Left lung (tissue), 10 donors: ENCODE measurements around the gene ARNT2. TPM values are rescaled to one million over a fixed set of nuclear protein-coding genes. Genes with fewer than 3 reads are reported as not detected.

Experiments
- ATAC-seq: fragments of 200-7000 bp; cut with Tn5 transposase; one replicate; pipeline ENCODE4 v1.9.1; 2020; ENCODE audit warnings: moderate library complexity
- DNase-seq, 4 donors: peaks; one replicate each; pipeline ENCODE4 v3.0.0-alpha.2; 2013 to 2020
- H3K27ac ChIP-seq, 2 donors: fragments of 200-600 bp; sonication (generic) in 1 of 2; one replicate each; pipeline versions ENCODE4 v1.5.0 to v1.8.0; 2020 to 2021
- H3K27me3 ChIP-seq, 2 donors: fragments of 200-600 bp; sonication (generic) in 1 of 2; one replicate each; pipeline versions ENCODE4 v1.5.0 to v1.8.0; 2020 to 2021
- H3K36me3 ChIP-seq, 2 donors: fragments of 200-600 bp; sonication (generic) in 1 of 2; one replicate each; pipeline versions ENCODE4 v1.5.0 to v1.8.0; 2020 to 2021
- H3K4me1 ChIP-seq, 2 donors: fragments of 200-600 bp; one replicate each; pipeline ENCODE4 v1.8.0; 2021
- H3K4me3 ChIP-seq, 2 donors: fragments of 200-600 bp; sonication (generic) in 1 of 2; one replicate each; pipeline versions ENCODE4 v1.5.0 to v1.8.0; 2020 to 2021; ENCODE audit warnings: mild to moderate bottlenecking in 1 of 2
- H3K9me3 ChIP-seq, 2 donors: fragments of 200-600 bp; sonication (generic) in 1 of 2; one replicate each; pipeline versions ENCODE4 v1.5.0 to v1.8.0; 2020 to 2021
- intact Hi-C, 2 donors: fragments of 100-400 bp; cut with DNase I; formaldehyde crosslinking; loops; one replicate each; pipeline versions ENCODE4 v1.11.2 to v1.14.2; 2022
- polyA plus RNA-seq, 6 donors: library from polyadenylated mRNA; unstranded; fragments of 120-200 nt; gene quantifications; one replicate each; pipeline ENCODE4 v1.2.1, GENCODE V29; 2013; ENCODE audit not compliant: insufficient read length in 6 of 6
- total RNA-seq, 2 donors: library from RNA; stranded (reverse); fragmentation: NEBNext Ultra II Directional; extraction: Animal tissue kit (Norgen Biotek cat#: 25700); gene quantifications; one replicate each; pipeline ENCODE4 v1.2.1, GENCODE V29; 2021
- TF ChIP-seq, protein P1 (sequence below), 2 donors: fragments of 200-600 bp; sonication (generic) in 1 of 2; IDR thresholded peaks; one replicate each; pipeline versions ENCODE4 v1.5.0 to v1.8.0; 2021; ENCODE audit warnings: antibody characterized with exemption in 2 of 2
- donor health status: DM: no; HTN: yes; CAD: no.
- donor health status: DM: no; HTN: no; CAD: no.

The ARNT2 gene
- total and polyA plus RNA-seq, 8 donors: 9.7 to 50.8 (median 33.7) TPM

DNA sequence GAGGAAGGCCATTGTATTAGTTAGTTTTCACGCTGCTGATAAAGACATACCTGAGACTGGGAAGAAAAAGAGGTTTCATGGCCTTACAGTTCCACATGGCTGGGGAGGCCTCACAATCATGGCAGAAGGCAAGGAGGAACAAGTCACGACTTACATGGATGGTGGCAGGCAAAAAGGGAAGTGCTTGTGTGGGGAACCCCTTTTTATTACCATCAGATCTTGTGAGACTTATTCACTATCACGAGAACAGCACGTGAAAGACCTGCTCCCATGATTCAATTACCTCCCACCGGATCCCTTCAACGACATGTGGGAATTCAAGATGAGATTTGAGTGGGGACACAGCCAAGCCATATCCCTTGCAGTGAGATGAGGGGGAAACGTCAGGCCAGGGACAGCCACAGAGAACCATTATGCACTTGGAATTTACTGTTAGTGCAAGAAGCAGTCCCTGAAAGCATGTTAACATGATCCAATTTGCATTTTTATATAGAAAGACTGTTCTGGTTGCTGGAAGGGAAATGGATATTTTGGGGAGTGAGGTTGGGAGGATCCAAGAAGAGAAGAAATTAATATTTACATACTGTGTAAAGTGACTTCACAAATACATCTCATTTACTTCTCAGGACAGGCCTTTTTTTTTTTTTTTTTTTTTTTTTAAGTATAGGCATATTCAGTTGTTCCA, 87.1 kb downstream of the ARNT2 start:
- Histone ChIP-seq H3K36me3 (no peaks in the 10 kb centered on the region), H3K4me3 (no peak overlapping the region), H3K9me3 (no peaks in the 10 kb centered on the region), H3K27me3 (no peaks in the 10 kb centered on the region), H3K27ac (no peak overlapping the region), H3K4me1 (peaks cover 6 to 34% of the 10 kb centered on the region in 2 donors)
- TF ChIP-seq, protein P1, sequence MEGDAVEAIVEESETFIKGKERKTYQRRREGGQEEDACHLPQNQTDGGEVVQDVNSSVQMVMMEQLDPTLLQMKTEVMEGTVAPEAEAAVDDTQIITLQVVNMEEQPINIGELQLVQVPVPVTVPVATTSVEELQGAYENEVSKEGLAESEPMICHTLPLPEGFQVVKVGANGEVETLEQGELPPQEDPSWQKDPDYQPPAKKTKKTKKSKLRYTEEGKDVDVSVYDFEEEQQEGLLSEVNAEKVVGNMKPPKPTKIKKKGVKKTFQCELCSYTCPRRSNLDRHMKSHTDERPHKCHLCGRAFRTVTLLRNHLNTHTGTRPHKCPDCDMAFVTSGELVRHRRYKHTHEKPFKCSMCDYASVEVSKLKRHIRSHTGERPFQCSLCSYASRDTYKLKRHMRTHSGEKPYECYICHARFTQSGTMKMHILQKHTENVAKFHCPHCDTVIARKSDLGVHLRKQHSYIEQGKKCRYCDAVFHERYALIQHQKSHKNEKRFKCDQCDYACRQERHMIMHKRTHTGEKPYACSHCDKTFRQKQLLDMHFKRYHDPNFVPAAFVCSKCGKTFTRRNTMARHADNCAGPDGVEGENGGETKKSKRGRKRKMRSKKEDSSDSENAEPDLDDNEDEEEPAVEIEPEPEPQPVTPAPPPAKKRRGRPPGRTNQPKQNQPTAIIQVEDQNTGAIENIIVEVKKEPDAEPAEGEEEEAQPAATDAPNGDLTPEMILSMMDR (IDR thresholded peaks at IDR 0.05): no peak
- intact Hi-C loops: no loop called here
- DNase-seq (no peak), ATAC-seq (no peak)

DNA sequence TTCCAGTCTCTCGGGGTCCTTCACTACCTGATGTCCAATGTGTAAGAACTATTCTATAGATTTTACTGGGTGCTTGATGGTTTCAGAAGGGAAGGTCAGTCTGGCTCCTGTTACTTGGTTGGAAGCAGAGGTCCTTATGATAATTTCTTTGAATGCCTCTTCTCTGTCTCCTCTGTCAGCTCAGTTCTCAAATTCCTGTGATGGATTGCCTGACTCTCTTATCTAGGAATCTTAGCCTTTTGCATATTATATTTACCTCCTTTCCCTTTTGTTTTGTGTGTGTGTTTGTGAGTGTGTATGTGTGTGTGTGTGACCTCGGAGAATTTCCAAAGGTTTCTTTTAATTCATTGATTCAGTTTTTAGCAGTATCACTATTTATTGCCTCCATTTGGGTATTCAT, 88.2 kb downstream of the ARNT2 start:
- ATAC-seq: no peak
- Histone ChIP-seq H3K27ac (no peak overlapping the region), H3K4me1 (peaks cover 6 to 34% of the 10 kb centered on the region in 2 donors), H3K4me3 (no peak overlapping the region), H3K9me3 (no peaks in the 10 kb centered on the region), H3K36me3 (no peaks in the 10 kb centered on the region), H3K27me3 (no peaks in the 10 kb centered on the region)
- TF ChIP-seq, protein P1 (IDR thresholded peaks at IDR 0.05): no peak
- intact Hi-C loops: no loop called here
- no peak for DNase-seq

DNA sequence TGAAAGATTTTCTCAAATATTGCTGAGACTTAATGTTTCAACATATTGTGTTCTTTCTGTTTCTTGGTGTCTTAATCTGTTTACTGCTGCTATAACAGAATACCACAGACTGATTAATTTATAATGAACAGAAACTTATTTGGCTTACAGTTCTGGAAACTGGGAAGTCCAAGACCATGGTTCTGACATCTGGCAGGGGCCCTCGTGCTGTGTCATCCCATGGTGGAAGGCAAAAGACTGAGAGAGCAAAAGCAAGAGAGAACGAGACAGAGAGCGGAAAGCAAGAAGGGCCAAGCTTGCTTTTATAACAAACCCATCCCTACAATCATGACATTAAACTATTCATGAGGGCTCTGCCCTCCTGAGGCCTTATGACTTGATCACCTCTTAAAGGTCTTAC, 88.7 kb downstream of the ARNT2 start:
- TF ChIP-seq, protein P1 (IDR thresholded peaks at IDR 0.05): no peak
- no peaks in the 10 kb centered on the region for H3K27me3 ChIP-seq
- ATAC-seq (peak; percentile 23), DNase-seq (no peak)
- intact Hi-C loops: no loop called here
- peak overlapping the region; percentile 25 to 56 for H3K27ac ChIP-seq
- no peaks in the 10 kb centered on the region for H3K36me3 ChIP-seq
- no peaks in the 10 kb centered on the region for H3K9me3 ChIP-seq
- peaks cover 6 to 33% of the 10 kb centered on the region in 2 donors for H3K4me1 ChIP-seq
- H3K4me3 ChIP-seq: no peak overlapping the region

GRCh38 chr15:80494351-80494751, 90.2 kb downstream of the ARNT2 start:
- DNase-seq: no peak
- no peak for ATAC-seq
- Histone ChIP-seq H3K27ac (no peak overlapping the region), H3K9me3 (no peaks in the 10 kb centered on the region), H3K4me1 (peaks cover 3 to 19% of the 10 kb centered on the region in 2 donors), H3K27me3 (no peaks in the 10 kb centered on the region), H3K4me3 (no peak overlapping the region), H3K36me3 (no peaks in the 10 kb centered on the region)
- intact Hi-C loops: no loop called here
- TF ChIP-seq, protein P1 (IDR thresholded peaks at IDR 0.05): no peak

- no peaks in the 10 kb centered on the region for H3K9me3 ChIP-seq
- no peaks in the 10 kb centered on the region for H3K27me3 ChIP-seq
- ATAC-seq (no peak), DNase-seq (no peak)
- peaks cover 0 to 15% of the 10 kb centered on the region in 2 donors for H3K4me1 ChIP-seq
- no peak overlapping the region for H3K4me3 ChIP-seq
- intact Hi-C loops: no loop called here
- no peak overlapping the region for H3K27ac ChIP-seq
- TF ChIP-seq, protein P1 (IDR thresholded peaks at IDR 0.05): no peak
- no peaks in the 10 kb centered on the region for H3K36me3 ChIP-seq
Measured at GRCh38 chr15:80494756-80495155, 90.6 kb downstream of the ARNT2 start.
